GM19099 (cell line): Measurements from ENCODE around the gene TMEM213.

Source experiments
- POLR2A ChIP-seq: IDR thresholded peaks from 3 replicates; pipeline ENCODE4 v1.6.1; 2011; ENCODE audit warnings: low read depth; ENCODE audit not compliant: insufficient read length; ENCODE audit errors: extremely low read depth

TMEM213 gene

GRCh38 chr7:138853448-138853847 lies 55.7 kb downstream of the TMEM213 start:
- TF ChIP-seq POLR2A = no peak

GRCh38 chr7:138854115-138854645 lies 56.4 kb downstream of the TMEM213 start:
- TF ChIP-seq POLR2A = no peak

- TF ChIP-seq POLR2A = no peak
Observed at GRCh38 chr7:138857728-138858127, 59.9 kb downstream of the TMEM213 start.

GRCh38 chr7:138861051-138861450 lies 63.3 kb downstream of the TMEM213 start:
- no peak for TF ChIP-seq POLR2A

- no peak for TF ChIP-seq POLR2A
Observed at GRCh38 chr7:138863931-138864330, 66.1 kb downstream of the TMEM213 start.

- no peak for TF ChIP-seq POLR2A
Observed at GRCh38 chr7:138864667-138865066, 66.9 kb downstream of the TMEM213 start.

GRCh38 chr7:138865843-138866242 lies 68.0 kb downstream of the TMEM213 start:
- TF ChIP-seq POLR2A = no peak

- no peak for TF ChIP-seq POLR2A
Observed at GRCh38 chr7:138866353-138866752, 68.6 kb downstream of the TMEM213 start.

GRCh38 chr7:138867744-138868143 lies 70.0 kb downstream of the TMEM213 start:
- TF ChIP-seq POLR2A = no peak

GRCh38 chr7:138868711-138869110 lies 70.9 kb downstream of the TMEM213 start:
- no peak for TF ChIP-seq POLR2A

GRCh38 chr7:138869353-138869752 lies 71.6 kb downstream of the TMEM213 start:
- TF ChIP-seq POLR2A = no peak

GRCh38 chr7:138871065-138871813 lies 73.4 kb downstream of the TMEM213 start:
- TF ChIP-seq POLR2A = no peak

GRCh38 chr7:138871814-138872090 lies 74.0 kb downstream of the TMEM213 start:
- TF ChIP-seq POLR2A = no peak

GRCh38 chr7:138872576-138872975 lies 74.8 kb downstream of the TMEM213 start:
- no peak for TF ChIP-seq POLR2A

GRCh38 chr7:138873220-138873892 lies 75.6 kb downstream of the TMEM213 start:
- TF ChIP-seq POLR2A = no peak

- TF ChIP-seq POLR2A = no peak
Observed at GRCh38 chr7:138875794-138876193, 78.0 kb downstream of the TMEM213 start.
